GM21528 (cell line): ENCODE data around the gene PDE4D.

Experiments
- ATAC-seq: cut with Tn5 transposase; IDR thresholded peaks from one replicate; pipeline ENCODE4 v1.9.1; 2021; ENCODE audit warnings: mild to moderate bottlenecking, moderate library complexity; ENCODE audit not compliant: unreplicated experiment, low FRiP score

PDE4D gene

DNA sequence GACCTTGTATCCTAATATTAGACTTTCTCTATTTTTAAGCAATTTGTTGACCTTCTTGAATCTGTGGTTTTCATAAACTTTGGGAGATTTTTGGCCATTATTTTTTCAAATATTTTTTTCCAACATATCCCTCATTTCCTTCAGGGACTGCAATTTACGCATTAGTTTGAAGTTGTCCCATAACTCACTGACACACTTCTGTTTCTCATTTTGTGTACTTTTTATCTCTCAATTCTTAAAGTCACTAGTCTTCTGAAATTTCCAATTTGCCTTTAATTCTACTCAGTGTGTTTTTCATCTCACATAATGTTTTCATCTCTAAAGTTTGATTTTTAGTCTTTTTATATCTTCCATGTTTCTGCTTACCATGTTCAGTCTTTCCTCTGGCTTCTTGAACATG lies 953.9 kb downstream of the PDE4D start:
- no peak for ATAC-seq

DNA sequence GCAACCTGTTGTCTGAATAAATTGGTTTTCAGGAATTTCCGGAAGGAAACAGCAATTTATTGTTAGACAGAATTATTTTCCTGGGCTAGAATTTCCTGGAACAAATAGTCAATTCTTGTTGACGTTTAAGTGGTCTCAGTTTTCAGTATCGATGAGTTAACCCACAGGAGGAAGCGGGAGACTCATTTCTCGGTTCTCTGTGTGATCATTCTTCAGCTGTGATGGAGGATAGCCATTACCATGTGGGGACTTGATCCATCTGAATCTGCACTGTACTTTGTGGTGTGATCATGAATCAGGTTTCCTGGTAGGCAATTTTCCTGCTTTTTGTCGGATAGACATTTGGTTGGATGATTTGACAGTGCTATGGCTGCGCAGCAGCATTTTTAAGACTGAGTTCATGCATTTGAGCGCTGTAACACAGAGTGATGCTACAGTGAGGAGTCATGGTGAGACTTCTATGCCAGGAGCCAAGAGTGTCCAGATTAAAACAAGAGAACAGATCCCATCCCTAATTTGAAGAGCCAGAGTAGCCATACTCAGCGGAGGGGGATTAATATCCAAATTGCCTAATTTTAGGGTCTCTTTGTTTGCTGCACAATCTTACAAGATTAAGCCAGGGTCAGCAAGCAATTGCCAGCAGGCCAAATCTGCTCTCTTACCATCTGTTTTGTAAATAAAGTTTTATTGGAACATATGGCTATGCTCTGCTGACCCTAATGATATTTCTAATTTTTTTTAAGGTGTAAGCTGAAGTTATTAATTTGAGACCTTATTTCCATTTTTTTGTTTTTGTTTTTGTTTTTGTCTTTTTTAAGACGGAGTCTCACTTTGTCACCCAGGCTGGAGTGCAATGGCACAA lies 954.7 kb downstream of the PDE4D start:
- no peak for ATAC-seq

GRCh38 chr5:58937031-58937681 lies 956.4 kb downstream of the PDE4D start:
- ATAC-seq, result no peak

DNA sequence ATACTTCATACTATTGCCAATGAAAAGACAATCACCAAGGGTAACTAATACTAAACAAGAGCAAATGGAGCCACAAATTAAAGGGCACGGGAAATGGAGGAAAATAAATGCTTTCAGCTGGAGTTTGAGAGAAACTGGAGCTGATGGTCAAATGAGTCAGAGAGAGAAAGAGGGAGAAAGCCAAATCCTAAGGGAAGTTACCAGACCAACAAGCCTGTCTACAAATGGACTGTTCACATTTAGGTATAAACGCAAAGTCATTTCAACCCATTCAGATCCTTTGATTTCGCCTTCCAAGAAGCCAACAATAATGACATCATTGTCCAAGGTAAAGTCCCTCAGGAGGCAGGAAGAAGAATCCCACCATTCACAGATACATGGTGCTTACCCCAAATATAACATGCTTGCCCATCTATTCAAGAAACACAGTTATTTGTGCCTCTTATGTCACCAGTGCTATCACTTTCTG lies 958.9 kb downstream of the PDE4D start:
- no peak for ATAC-seq

- ATAC-seq, result no peak
Observed at GRCh38 chr5:58933891-58934628, 959.5 kb downstream of the PDE4D start.

DNA sequence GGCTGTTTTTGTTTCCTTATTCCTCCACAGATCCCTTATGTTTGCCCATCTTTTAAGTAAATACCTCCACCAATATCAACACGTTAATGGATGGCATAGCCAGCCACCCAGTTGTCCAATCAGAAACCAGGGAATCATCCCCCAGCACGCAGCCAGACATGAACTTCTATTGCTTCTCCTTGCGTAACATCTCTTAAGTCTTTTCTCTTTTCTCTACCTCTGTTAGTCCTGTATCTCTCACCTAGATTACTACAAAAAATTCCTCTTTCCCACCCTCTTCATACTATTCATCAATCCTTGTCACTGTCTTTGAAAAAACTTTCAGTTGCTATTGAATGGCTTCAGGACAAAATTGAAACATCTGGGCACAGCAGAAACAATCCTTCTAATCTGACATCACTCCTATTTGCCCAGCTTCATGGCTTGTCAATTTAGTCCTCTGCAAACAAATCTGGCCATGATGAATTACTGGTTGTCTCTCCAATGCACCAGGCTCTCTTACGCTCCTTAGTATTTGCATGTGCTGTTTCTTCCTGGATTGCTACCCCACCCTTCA lies 961.4 kb downstream of the PDE4D start:
- ATAC-seq, result no peak

DNA sequence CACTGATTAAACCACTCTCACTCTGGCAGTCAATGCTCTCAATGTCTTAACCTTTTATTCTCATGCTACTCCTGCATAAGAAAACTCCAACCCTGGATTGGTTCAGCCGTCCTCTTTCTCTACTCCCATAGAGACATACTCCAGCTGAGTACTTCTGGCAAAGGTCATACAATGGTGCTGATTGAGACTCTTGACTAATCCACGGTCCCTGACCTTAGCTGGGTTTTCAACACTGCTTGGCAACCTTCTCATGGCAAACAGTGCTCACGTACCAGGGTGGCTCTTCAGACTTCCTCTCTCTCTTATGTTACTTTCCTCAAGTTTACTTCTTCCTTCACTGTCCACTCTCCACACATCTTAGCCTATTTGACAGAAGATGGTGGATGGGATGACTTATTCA lies 963.0 kb downstream of the PDE4D start:
- ATAC-seq, result no peak

GRCh38 chr5:58929726-58930125 lies 963.8 kb downstream of the PDE4D start:
- ATAC-seq, result no peak

- no peak for ATAC-seq
Observed at GRCh38 chr5:58927938-58928337, 965.6 kb downstream of the PDE4D start.

- ATAC-seq, result no peak
Observed at GRCh38 chr5:58927181-58927580, 966.3 kb downstream of the PDE4D start.

DNA sequence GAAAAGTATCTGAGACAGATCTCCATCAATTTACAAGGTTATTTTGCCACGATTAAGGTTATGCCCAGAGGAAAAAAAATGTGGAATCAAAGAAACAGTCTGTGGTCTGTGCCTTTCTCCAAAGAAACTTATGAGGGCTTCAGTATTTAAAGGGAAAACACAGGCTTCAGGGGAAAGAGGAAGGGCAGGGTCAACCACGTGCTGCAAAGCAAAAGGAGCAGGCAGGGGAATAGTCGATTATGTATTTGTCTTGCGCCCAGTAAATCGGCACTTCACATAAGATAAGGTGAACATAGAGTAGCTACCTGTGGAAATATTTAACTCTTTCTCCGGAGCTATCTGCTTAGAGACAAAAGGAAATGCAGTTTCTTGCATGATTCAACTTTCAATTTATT lies 967.0 kb downstream of the PDE4D start:
- ATAC-seq, result no peak

DNA sequence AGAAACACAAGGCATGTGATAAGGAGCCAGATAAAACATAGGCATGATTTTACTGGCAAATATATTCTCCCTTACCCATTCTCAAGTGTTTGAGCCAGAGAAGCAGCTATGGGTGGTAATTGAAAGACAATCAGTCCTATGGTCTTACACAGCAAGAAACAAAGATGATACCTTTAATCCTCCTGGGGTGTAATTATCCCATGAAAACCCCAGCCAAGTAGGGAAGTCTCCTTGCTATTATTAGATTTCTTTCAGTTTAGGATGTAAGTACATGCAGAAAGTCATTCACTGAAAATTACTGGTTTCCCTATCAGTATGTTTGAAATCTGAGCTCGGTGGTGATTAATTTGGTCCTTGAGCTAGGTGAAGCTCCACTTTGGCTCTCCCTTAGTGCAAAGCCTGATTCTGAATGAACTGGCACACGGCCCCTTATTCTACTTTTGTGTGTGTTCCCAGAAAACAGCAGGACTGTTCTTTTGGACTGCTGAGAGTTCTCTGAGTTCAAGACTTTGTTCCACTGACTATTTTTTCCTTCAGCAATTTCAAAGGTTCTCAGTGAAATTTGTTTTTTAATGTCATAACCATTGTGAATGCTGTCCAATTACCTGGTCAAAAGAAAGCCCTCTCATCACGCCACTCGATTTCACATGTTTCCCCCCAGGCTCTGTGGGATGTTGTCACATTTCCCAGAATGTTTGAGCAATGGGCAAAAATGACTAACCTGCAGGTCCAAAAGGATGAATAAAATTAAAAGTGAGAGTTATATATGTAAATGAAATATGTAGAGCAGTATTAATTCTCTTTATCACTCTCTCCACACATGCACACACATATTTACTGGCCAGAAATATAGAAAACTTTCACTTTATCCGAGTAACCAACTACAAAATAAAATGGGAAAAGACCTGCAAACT lies 967.6 kb downstream of the PDE4D start:
- no peak for ATAC-seq

DNA sequence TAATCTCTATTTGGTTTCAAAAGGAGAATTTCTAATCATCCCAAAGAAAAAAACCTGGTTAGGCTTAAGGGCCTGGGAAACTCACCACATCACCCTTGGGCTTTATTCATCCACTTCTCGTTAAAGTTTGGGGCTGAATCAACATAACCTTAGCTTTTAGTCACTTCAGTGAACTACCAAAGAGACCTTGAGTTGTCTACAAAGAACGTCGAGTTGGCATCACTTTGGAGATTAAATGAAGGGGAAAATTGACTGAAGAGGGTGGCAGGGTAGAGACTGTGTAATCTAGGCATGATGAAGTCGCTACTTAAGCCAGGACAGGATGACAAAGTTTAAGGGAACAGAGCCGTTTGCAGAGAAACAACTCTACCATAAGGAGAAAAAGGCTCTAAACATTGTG lies 969.2 kb downstream of the PDE4D start:
- no peak for ATAC-seq

DNA sequence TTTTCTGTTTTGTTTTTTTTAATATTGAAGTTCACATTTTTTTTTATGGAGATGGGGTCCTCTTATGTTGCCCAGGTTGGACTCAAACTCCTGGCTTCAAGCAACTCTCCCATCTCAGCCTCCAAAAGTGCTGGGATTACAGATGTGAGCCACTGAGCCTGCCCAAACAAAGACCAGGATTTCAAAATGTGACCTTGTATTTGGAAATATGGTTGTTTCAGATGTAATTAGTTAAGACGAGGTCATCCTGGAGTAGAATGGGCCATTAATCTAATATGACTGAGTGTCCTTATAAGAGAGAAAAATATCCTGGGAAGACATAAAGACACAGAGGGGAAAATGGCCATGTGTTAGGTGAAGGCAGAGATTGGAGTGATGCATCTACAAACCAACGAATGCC lies 970.2 kb downstream of the PDE4D start:
- no peak for ATAC-seq

DNA sequence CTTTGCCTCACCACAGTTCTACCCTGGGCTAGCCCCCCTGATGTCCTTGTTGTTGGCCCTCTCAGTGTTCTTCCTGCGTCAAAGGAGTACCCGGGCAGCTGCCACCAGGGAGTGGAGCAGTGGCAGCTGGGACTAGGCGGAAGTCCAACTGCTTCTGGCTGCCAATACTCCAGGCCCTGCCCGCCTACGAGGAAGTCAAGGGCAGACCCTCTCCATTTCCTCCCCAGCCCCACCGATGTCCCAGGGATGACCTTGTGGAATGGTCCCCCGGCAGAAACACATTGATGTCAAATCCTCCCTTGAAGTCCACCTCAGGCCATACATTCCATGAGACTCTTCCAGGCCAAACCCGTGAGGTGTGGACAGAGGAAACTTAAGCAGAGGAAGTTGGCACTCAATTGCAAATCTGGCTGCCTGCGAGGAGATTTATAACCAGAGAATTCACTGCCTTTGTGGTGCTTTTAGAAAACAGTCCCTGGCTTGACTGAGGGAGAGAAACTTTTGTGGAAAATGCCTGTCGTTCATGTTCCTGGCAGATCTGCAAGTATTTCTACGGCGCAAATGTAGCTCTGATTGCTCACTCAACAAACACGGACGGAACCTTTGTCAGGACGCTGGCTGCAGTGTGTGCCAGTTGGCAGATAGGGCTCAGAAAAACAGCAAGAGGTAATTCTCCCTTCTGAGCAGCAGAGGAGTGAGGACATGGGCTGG lies 970.9 kb downstream of the PDE4D start:
- ATAC-seq, result no peak

- ATAC-seq, result no peak
Observed at GRCh38 chr5:58921159-58921558, 972.4 kb downstream of the PDE4D start.

GRCh38 chr5:58919833-58920232 lies 973.7 kb downstream of the PDE4D start:
- ATAC-seq, result no peak
